GM19099 (cell line): ENCODE results near the gene ACLY.

Source experiments
- POLR2A ChIP-seq: IDR thresholded peaks from 3 replicates; pipeline ENCODE4 v1.6.1; 2011; ENCODE audit warnings: low read depth; ENCODE audit not compliant: insufficient read length; ENCODE audit errors: extremely low read depth

ACLY gene

GRCh38 chr17:41825175-41825845 lies 93.4 kb downstream of the ACLY start:
- TF ChIP-seq POLR2A, result no peak

- TF ChIP-seq POLR2A, result no peak
Observed at GRCh38 chr17:41824086-41824485, 94.7 kb downstream of the ACLY start.

GRCh38 chr17:41823580-41823979 lies 95.2 kb downstream of the ACLY start:
- TF ChIP-seq POLR2A, result no peak

GRCh38 chr17:41823141-41823524 lies 95.6 kb downstream of the ACLY start:
- no peak for TF ChIP-seq POLR2A

- TF ChIP-seq POLR2A, result no peak
Observed at GRCh38 chr17:41822216-41823140, 96.3 kb downstream of the ACLY start.

GRCh38 chr17:41821776-41822175 lies 97.0 kb downstream of the ACLY start:
- no peak for TF ChIP-seq POLR2A

- no peak for TF ChIP-seq POLR2A
Observed at GRCh38 chr17:41818024-41818423, 100.7 kb downstream of the ACLY start.
